Hypothalamus (tissue), 51 donors: ENCODE results near the gene PLXNA2.

Source experiments
- DNase-seq, 51 donors: peaks; one replicate each; lab custom pipeline; 2025; lab: John Stamatoyannopoulos, UW

The PLXNA2 gene

DNA sequence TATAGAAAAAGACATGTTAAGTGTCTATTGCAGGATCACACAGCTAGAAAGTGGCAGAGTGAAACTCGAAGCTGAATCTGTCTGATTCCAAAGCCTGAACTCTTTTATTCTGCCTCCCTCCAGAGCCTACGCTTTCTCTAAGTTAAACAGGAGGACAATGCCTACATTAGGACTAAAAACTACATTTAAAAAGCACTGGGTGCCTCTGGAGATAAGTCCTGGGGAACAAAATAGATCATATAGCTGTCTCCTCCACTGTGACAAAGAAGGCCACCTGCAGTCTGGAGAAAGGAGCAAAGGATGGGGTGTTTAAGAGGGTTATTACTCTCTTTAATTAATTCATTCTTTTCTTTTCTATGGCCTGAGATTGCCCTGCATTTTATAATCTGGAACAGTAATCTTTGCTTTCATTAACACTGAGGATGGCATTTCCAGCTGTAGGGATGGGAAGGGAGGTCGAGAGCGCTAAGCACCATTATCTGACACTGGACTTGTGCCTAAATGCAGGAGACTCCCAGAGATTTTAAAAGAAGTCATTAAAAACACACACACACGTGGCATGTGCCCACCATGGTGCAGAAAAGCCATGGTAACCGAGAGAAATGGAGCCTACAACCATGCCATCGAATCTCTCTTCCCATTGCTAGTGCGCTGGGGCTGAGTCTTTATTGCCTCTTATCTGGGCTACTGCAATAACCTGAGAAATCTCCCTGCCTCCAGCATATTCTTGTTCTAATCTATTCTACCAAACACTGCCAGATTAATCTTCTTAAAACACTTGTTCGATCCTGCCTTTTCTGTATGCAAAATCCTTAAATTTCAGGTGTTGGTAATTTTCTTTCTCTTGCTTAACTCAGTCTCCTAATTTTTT lies 92.2 kb downstream of the PLXNA2 start:
- no peak for DNase-seq

GRCh38 chr1:208150833-208151458 lies 93.2 kb downstream of the PLXNA2 start:
- DNase-seq, result peak in 1 of 51 donors; percentile 10

GRCh38 chr1:208149776-208150514 lies 94.2 kb downstream of the PLXNA2 start:
- no peak for DNase-seq

GRCh38 chr1:208149213-208149612 lies 95.0 kb downstream of the PLXNA2 start:
- DNase-seq, result no peak

DNA sequence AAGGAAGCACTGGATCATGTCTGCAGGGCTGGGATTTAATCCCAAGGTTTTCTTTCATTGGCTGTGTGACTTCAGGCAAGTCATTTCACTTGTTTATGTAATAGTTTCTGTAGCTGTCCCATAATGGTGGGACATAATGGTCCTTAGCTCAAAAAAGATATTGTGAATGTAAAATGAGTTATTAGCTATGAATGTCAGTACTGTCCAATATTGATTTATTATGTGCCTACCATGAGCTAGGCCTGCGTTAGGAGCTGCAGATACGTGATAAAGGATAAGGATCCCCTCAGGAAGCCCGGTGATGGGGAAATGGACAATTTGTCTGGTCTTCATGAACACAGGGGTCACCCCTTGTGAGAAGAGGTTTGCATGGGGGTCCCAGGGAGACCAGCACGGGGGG lies 95.8 kb downstream of the PLXNA2 start:
- DNase-seq, result no peak

DNA sequence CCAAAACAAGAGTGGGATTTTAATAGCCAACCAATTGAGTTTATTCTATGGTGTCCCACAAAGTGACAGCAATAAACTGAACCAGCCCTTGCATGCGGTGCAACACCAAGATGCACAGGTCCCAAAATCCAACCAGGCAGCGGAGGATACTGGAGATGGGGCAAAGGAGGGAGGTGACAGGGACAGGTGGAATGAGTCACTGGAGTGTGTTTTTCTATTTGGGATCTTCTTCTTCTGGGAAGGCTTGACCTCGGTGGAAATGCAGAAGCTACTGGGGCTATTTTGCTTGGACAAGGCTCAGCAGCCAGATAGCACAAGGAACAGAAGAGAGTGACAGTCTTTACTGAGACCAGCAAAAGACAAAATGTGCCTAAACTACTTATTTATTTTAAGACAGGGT lies 97.5 kb downstream of the PLXNA2 start:
- DNase-seq, result no peak

DNA sequence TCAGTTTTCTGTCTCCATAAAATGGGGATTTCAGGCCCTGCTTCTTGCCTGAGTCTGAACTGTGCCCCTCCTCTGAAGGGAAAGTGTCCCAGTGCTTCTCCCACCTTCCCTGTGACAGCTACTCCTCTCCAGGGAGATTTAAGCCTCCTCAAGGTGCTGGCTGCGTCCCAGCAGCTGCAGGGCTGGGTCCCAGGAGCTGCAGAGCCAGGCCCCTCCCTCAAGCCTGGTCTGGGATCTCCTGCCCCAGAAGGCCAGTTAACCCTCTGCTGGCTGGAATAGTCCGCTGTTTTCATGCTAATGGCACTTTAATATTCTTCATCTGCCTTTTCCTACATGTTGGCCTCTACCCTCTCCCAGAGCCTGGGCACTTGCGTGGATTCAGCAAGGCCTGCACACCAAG lies 99.0 kb downstream of the PLXNA2 start:
- DNase-seq, result no peak

- no peak for DNase-seq
Measured at GRCh38 chr1:208142590-208143382, 101.4 kb downstream of the PLXNA2 start.

DNA sequence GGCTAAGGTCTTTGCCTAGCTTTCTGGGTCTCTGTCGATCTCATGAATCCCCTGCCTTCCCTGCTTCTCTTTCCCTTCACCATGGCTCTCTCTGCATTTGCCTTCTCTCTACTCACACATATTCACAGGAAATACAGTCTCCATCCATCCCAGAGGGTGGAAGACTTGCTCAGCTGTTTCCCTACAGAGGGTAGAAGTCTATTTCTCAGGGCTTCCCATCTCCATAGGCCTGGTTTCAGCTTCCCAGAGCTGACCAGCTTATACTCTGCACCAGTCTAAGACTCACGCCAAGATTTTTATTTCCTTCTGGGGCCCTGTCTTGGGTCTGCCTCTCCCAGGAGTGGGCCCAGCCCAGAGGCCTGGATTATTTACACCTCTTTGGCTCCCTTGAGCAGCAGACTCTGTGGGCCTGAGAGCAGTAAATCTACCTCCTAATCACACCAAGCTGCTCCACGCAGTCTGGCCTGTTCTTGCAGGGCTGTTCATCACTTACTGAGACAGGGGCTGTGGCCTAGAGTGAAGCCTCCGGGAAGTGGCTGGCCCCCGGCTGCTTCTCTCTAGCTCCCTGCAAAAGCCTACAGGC lies 102.5 kb downstream of the PLXNA2 start:
- no peak for DNase-seq

DNA sequence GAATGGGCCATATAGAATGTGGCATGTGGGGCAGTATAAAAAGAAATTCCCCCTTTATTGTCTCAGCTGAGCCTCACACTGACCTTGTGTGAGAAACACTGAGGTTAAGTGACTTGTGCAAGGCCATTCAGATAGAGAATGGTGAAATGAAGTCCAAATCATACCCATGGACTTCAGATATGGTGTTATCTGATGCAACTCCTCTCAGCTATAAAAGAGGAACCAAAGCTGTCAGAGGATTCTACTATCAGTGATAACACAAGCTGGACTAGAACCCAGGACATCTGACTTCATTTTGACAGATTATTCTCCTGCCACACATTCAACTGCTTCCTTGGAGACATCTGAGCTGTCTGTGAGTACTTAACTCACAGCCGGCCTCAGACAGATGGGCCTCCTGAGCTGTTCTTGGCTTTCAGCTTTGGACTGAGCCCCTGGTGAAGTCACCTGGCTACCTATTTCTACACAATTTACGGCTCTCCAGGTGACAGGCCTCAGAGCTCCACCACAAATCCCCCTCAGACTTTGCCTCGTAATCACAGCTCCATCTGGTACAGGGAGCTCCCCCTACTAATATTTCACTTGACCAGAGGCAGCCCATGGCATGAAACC lies 104.6 kb downstream of the PLXNA2 start:
- DNase-seq, result no peak

DNA sequence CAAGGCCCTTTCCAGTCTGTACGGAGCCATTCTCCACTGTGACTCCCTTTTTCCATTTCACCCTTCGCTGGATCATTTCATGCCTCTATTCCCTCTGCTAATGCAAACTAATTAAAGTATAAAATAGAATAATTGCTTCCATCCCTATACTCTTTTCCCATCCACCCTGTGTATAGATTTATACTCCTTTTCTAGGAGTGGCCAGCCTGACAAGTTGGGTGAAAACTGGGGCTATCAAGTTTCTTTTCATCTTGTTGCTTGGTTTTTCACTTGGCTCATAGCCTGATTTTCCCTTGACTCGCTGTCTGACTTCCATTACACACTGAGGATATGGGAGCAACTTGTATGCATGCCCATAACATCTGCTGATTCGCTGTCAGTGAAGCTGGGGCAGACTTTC lies 107.0 kb downstream of the PLXNA2 start:
- no peak for DNase-seq

DNA sequence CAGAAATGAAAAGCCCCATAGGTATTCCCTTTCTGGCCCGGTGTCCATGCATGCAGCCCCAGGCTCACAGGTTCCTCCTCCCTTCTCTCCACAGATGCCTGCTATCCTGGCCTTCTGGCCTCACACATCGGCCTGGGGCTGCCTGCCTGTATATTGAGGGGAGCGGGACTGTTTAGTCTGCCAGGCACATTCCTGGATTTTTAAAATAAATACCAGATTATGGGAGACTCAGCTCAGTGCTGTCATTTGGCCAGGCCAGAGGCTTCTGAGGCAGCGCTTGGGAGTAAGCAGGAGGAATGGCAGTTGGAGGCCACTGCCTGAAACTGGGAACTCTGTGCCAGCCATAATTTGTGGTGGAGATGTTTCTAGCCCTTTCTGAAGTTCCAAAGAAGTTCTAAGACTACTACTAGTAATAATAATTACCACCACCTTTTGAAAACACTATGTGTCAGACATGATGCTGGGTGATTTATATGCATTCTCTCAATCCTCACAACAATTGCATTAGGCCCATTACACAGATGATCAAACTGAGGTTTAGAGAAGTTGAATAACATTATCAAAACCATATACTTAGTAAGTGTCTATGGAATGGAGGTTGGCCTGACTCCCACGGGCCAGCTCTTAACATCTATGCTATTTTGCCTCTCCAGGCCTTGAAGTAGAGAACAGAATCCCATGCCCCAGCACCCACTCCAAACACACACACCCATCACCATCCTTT lies 107.6 kb downstream of the PLXNA2 start:
- no peak for DNase-seq

- no peak for DNase-seq
Measured at GRCh38 chr1:208135354-208135753, 108.8 kb downstream of the PLXNA2 start.

DNA sequence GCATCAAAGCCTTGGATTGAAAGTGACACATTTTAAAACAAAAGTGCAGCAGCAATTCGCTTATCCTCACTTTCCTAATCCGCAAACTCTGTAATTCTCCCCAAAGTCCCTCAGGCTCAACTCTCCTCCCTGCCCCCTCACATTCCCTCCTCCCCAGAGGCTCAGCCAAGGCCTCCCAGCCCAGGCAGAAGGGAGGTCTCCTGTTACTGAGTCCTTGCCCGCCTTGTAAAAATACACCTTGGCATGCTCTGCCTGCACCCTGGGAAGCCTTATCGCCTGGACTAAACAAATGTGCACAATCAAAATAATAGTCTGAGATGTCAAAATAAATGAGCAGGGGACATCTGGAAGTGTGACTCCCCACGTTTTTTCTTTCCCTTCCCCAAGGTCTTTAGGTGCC lies 109.7 kb downstream of the PLXNA2 start:
- DNase-seq, result no peak

- no peak for DNase-seq
Measured at GRCh38 chr1:208133355-208133754, 110.8 kb downstream of the PLXNA2 start.

GRCh38 chr1:208132287-208132882 lies 111.8 kb downstream of the PLXNA2 start:
- DNase-seq, result peak in 17 of 51 donors; percentile 5 to 50 (median 15)

GRCh38 chr1:208131621-208132286 lies 112.4 kb downstream of the PLXNA2 start:
- no peak for DNase-seq

DNA sequence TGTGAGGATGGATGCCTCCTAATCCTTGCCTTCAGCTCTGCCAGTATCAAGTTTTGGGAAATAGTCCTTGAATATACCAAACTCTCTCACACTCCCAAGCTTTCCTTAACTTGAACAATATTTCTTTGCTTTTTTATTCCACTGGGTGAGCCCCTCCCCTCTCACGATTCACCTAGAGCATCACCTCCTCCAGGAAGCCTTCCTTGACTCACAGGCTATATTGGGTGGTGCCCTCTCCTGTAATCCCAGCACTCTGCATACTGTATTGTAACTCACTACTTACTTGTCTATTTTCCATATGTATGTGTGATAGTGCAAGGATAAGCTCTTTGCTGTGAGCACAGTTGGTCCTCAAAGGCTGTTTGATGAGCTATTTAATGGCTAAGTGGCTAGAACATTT lies 114.7 kb downstream of the PLXNA2 start:
- no peak for DNase-seq
